RWPE2 (cell line): Measurements from ENCODE around the gene G6PD.

Experiments
- ATAC-seq: fragments of 200-7000 bp; cut with Tn5 transposase; 3 replicates; pipeline ENCODE4 v1.9.1; 2021; ENCODE audit warnings: low read depth
- DNase-seq: peaks from one replicate; pipeline ENCODE4 v3.0.0-alpha.2; 2020; ENCODE audit warnings: low spot score
- H3K27ac ChIP-seq: fragments of 450-650 bp; 2 replicates; pipeline ENCODE4 v1.5.1; 2017; ENCODE audit warnings: mild to moderate bottlenecking; ENCODE audit not compliant: poor library complexity, severe bottlenecking
- H3K27me3 ChIP-seq: fragments of 250-450 bp; sonication (Bioruptor Pico); 2 replicates; pipeline ENCODE4 v1.5.1; 2021; ENCODE audit warnings: mild to moderate bottlenecking, moderate library complexity; ENCODE audit not compliant: insufficient read depth, poor library complexity, severe bottlenecking
- H3K36me3 ChIP-seq: fragments of 250-450 bp; sonication (Bioruptor Pico); 2 replicates; pipeline ENCODE4 v1.5.1; 2020; ENCODE audit warnings: low read depth, mild to moderate bottlenecking, moderate library complexity
- H3K4me1 ChIP-seq: fragments of 250-450 bp; sonication (Bioruptor Pico); 2 replicates; pipeline ENCODE4 v1.5.1; 2021; ENCODE audit warnings: mild to moderate bottlenecking, moderate library complexity; ENCODE audit not compliant: insufficient read depth, poor library complexity, severe bottlenecking
- H3K4me3 ChIP-seq: fragments of 250-450 bp; sonication (Bioruptor Pico); 2 replicates; pipeline ENCODE4 v1.5.1; 2021; ENCODE audit warnings: mild to moderate bottlenecking, moderate library complexity; ENCODE audit not compliant: severe bottlenecking
- H3K9me3 ChIP-seq: fragments of 250-450 bp; sonication (Bioruptor Pico); 2 replicates; pipeline ENCODE4 v1.5.1; 2021; ENCODE audit warnings: mild to moderate bottlenecking, moderate library complexity; ENCODE audit not compliant: severe bottlenecking
- TF ChIP-seq, protein P1 (sequence below): fragments of 450-650 bp; IDR thresholded peaks from one replicate; pipeline ENCODE4 v1.5.1; 2017; ENCODE audit warnings: mild to moderate bottlenecking, moderate library complexity; ENCODE audit not compliant: poor library complexity, severe bottlenecking

Gene G6PD

DNA sequence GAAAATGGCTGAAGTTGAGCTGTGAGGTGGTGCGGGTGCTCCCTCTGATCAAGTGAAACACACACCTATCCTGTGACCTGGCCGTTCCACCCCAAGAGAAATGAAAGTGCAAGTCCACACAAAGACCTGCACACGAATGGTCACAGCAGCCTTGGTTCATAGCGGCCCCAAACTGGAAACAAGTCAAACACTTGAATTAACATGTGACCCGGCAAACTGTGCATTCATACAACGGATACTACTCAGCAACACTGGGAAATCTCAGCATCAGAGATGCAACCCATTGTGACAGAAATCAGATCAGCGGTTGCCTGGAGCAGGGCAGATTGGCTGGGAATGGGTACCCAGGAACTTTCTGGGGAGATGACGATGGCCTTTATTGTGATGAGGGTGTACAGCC is 7.6 kb downstream of the G6PD start:
- Histone ChIP-seq H3K9me3 (no peaks in the 10 kb centered on the region), H3K36me3 (peaks cover 25% of the 10 kb centered on the region), H3K27me3 (no peaks in the 10 kb centered on the region), H3K4me1 (peaks cover 17% of the 10 kb centered on the region), H3K27ac (no peak overlapping the region), H3K4me3 (no peak overlapping the region)
- DNase-seq (no peak), ATAC-seq (no peak)
- TF ChIP-seq, protein P1, sequence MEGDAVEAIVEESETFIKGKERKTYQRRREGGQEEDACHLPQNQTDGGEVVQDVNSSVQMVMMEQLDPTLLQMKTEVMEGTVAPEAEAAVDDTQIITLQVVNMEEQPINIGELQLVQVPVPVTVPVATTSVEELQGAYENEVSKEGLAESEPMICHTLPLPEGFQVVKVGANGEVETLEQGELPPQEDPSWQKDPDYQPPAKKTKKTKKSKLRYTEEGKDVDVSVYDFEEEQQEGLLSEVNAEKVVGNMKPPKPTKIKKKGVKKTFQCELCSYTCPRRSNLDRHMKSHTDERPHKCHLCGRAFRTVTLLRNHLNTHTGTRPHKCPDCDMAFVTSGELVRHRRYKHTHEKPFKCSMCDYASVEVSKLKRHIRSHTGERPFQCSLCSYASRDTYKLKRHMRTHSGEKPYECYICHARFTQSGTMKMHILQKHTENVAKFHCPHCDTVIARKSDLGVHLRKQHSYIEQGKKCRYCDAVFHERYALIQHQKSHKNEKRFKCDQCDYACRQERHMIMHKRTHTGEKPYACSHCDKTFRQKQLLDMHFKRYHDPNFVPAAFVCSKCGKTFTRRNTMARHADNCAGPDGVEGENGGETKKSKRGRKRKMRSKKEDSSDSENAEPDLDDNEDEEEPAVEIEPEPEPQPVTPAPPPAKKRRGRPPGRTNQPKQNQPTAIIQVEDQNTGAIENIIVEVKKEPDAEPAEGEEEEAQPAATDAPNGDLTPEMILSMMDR, result no peak

DNA sequence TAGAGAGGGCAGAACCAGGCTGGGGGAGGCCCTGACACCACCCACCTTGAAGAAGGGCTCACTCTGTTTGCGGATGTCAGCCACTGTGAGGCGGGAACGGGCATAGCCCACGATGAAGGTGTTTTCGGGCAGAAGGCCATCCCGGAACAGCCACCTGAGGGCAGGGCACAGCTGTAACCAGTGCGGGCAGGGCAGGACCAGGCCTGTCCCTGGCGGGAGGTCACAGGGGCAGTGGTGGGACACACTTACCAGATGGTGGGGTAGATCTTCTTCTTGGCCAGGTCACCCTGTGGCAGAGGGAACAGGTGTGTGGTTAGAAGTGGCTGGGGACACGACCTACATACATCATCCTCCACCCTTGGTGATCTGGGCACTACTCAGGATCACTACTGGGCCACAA is 10.8 kb downstream of the G6PD start:
- ATAC-seq (no peak), DNase-seq (no peak)
- TF ChIP-seq, protein P1, result no peak
- Histone ChIP-seq H3K4me3 (no peak overlapping the region), H3K36me3 (peaks cover 26% of the 10 kb centered on the region), H3K27me3 (no peaks in the 10 kb centered on the region), H3K9me3 (no peaks in the 10 kb centered on the region), H3K27ac (no peak overlapping the region), H3K4me1 (peaks cover 2% of the 10 kb centered on the region)

DNA sequence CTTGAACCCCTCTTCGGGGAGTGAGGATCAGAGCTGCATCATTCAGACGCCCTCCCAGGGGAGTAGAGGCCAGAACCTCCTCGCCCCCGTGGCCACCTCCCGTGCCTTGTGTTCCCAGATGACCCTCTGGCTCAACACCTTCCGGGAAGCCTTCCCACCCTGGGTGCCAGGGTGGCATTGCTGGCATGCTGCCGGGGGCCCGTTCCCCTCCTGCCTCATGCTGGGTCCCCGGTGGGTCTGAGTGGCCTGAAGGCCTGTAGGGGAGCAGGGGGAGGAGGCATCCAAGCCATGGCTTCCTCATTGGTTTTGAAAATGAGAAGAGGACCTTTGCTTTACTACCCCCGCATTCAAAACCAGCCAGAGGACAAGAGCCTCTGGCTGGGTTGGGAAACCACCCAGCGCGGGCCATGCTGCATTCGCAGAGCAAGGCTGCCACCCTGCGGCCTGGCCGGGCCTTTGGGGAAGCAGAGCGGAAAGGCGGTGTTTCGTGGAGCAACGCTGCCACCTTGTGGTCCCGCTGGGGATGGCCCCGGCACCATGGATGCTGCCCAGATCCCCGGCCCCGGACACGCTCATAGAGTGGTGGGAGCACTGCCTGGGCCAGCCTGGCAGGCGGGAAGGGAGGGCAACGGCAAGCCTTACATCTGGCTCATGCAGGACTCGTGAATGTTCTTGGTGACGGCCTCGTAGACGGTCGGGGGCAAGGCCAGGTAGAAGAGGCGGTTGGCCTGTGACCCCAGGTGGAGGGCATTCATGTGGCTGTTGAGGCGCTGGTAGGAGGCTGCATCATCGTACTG is 11.9 kb downstream of the G6PD start:
- TF ChIP-seq, protein P1, result peak; percentile 83
- Histone ChIP-seq H3K4me3 (no peak overlapping the region), H3K36me3 (peaks cover 22% of the 10 kb centered on the region), H3K4me1 (no peaks in the 10 kb centered on the region), H3K9me3 (no peaks in the 10 kb centered on the region), H3K27ac (no peak overlapping the region), H3K27me3 (no peaks in the 10 kb centered on the region)
- ATAC-seq (peak; percentile 85), DNase-seq (peak; percentile 76)

DNA sequence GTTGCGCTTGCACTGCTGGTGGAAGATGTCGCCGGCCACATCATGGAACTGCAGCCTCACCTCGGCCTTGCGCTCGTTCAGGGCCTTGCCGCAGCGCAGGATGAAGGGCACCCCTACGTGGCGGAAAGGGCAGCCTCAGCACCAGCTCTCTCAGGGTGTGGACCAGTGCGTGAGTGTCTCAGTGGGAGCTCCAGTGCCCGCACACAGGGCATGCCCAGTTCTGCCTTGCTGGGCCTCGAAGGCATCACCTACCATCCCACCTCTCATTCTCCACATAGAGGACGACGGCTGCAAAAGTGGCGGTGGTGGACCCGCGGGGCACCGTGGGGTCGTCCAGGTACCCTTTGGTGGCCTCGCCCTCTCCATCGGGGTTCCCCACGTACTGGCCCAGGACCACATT is 14.0 kb downstream of the G6PD start:
- no peak for ATAC-seq
- Histone ChIP-seq H3K36me3 (peaks cover 19% of the 10 kb centered on the region), H3K4me1 (no peaks in the 10 kb centered on the region), H3K4me3 (no peak overlapping the region), H3K27me3 (no peaks in the 10 kb centered on the region), H3K27ac (no peak overlapping the region), H3K9me3 (no peaks in the 10 kb centered on the region)
- no peak for DNase-seq
- TF ChIP-seq, protein P1, result no peak

DNA sequence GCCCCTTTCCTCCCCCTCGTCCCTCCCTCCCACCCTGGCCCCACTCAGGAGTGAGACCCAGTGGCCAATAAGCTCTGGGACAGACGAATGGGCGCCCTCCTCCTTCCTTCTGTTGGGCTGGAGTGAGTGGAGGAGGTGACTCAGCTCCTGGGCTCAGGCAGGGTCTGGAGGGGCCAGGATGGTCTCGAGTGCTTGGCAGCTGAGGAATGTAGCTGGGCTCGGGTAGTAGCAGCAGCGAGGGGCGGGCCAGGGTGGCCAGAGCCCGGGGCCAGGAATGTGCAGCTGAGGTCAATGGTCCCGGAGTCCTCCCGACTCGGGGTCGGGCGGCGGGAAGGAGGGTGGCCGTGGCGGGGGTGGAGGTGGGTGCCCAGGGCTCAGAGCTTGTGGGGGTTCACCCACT is 15.0 kb downstream of the G6PD start:
- Histone ChIP-seq H3K9me3 (no peaks in the 10 kb centered on the region), H3K4me3 (no peak overlapping the region), H3K4me1 (peaks cover 9% of the 10 kb centered on the region), H3K36me3 (peaks cover 19% of the 10 kb centered on the region), H3K27me3 (no peaks in the 10 kb centered on the region), H3K27ac (no peak overlapping the region)
- ATAC-seq, result no peak
- TF ChIP-seq, protein P1, result no peak
- no peak for DNase-seq
